ENCODE results near the gene SETDB2. TPM values are rescaled to one million over a fixed set of nuclear protein-coding genes. Genes with fewer than 3 reads are reported as not detected.
A peak's percentile ranks its signal among the peaks of the same experiment; 100 is the strongest.

The SETDB2 gene
- total RNA-seq, 1 donor, result 20.6 TPM

DNA sequence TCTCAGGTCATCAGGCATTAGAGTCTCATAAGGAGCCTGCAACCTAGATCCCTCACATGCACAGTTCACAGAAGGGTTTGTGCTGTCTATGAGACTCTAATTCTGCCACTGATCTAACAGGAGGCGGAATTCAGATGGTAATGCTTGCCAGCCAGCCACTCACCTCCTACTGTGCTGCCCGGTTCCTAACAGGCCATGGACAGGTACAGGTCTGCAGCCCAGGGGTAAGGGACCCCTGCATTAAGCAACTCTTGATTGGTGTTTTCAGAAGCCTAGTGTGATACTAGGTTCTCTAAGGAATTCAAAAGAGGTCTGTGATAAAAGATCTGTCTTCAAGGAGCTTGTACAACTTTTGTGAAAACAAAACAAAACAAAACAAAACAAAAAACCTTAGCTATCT is 31.3 kb upstream of the SETDB2 start:
- Histone ChIP-seq H3K27me3 (ENCODE audit: insufficient read depth, low read length) (no peaks in the 10 kb centered on the region), H3K4me3 (ENCODE audit: low read length) (no peak overlapping the region), H3K9me3 (ENCODE audit: low read depth, low read length) (no peaks in the 10 kb centered on the region)

DNA sequence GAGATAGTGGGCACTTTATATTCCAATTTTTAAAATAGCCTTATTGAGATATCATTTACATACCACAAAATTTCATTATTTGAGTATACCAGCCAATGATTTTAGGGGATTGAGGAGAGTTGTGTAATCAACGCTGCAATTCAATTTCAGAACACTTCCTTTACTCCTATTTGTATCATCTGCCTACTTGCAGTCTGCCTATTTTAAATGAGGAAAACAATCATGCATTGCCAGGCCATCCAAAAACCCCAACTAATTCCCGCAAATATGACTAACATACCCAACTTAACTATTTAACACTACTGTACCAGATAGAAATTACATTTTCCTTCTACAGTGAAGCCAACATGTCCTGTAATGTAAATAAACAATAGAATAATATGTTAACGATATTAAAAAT is 26.9 kb upstream of the SETDB2 start:
- Histone ChIP-seq H3K4me3 (ENCODE audit: low read length) (no peak overlapping the region), H3K4me1 (ENCODE audit: insufficient read depth, low read length) (peaks cover 11% of the 10 kb centered on the region), H3K27me3 (ENCODE audit: insufficient read depth, low read length) (no peaks in the 10 kb centered on the region), H3K9me3 (ENCODE audit: low read depth, low read length) (no peaks in the 10 kb centered on the region)

More for the DNA sequence above, 31.3 kb upstream of the SETDB2 start:
- peaks cover 4% of the 10 kb centered on the region for H3K4me1 ChIP-seq (ENCODE audit: insufficient read depth, low read length)

DNA sequence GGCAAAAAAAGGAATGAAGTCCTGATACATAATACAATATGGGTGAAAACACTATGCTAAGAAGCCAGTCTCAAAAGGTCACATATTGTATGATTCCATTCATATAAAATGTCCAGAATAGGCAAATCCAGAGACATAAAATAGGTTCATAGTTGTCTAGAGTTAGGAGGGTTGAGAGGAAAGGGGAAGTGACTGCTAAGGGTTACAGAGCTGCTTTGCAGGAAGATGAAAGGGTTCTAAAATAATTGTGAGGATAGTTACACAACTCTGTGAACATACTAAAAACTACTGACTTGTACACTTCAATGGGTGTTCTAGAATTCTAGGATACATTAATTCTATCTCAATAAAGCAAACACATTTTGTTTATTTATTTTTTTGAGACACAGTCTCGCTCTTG is 25.9 kb upstream of the SETDB2 start:
- Histone ChIP-seq H3K27me3 (ENCODE audit: insufficient read depth, low read length) (no peaks in the 10 kb centered on the region), H3K4me3 (ENCODE audit: low read length) (no peak overlapping the region), H3K9me3 (ENCODE audit: low read depth, low read length) (no peaks in the 10 kb centered on the region), H3K4me1 (ENCODE audit: insufficient read depth, low read length) (peaks cover 11% of the 10 kb centered on the region)

DNA sequence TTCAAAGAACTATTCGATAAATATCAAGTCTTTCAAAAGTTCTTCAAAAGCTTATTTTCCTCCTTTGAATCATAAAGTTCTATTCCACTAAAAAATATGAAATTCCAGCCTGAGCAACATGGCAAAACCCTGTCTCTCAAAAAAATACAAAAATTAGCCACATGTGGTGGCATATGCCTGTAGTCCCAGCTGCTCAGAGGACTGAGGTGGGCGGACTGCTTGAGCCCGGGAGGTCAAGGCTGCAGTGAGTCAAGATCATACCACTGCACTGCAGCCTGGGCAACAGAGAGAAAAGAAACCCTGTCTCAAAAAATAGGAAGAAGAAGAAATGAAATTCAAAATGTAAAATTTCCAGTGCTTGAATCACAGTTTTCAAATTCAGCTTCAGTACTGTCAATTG is 24.8 kb upstream of the SETDB2 start:
- peaks cover 11% of the 10 kb centered on the region for H3K4me1 ChIP-seq (ENCODE audit: insufficient read depth, low read length)
- H3K9me3 ChIP-seq (ENCODE audit: low read depth, low read length), result no peaks in the 10 kb centered on the region
- no peaks in the 10 kb centered on the region for H3K27me3 ChIP-seq (ENCODE audit: insufficient read depth, low read length)
- H3K4me3 ChIP-seq (ENCODE audit: low read length), result no peak overlapping the region

DNA sequence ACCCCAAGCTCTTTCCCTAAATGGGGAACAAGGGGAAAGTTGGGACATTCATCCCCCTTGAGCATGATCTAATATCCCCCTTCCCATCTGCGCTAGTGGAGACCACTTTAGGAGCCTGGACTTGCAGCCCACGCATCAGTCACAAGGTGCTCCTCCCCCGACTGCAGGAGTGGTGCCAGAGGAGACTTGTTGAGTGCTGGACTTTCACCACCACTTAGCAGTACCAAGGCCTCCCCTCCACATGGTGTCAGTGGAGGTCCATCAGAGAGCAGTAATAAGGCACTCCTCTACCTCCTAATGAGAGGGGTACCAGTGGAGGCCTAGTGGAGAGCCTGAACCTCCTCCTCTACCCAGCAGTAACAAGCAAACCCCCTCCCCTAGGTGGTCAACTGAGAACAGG is 22.7 kb upstream of the SETDB2 start:
- H3K4me1 ChIP-seq (ENCODE audit: insufficient read depth, low read length), result peaks cover 11% of the 10 kb centered on the region

DNA sequence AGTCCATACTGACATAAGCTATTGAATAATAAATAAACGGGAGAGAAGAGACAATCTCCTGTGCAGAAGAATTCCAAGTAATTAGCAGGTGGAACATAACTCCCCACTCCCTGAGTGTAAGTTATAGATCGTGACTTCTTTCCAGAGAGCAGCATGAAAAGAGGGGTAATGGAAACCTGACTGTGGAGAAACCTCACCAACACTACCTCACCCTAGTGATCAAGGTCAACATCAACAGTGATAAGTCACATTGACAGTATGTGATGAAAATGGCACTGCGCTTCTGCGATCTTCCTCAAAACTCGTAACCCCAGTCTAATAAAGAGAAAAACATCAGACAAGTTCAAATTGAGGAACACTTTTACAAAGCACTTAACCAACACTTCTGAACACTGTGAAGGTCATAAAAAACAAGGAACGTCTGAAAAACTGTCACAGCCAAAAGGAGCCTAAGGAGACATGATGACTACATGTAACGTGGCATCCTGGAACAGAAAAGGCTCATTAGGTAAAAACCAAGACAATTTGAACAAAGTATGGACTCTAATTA is 20.0 kb upstream of the SETDB2 start:
- no peak overlapping the region for H3K4me3 ChIP-seq (ENCODE audit: low read length)
- H3K4me1 ChIP-seq (ENCODE audit: insufficient read depth, low read length), result peaks cover 7% of the 10 kb centered on the region
- H3K9me3 ChIP-seq (ENCODE audit: low read depth, low read length), result no peaks in the 10 kb centered on the region
- no peaks in the 10 kb centered on the region for H3K27me3 ChIP-seq (ENCODE audit: insufficient read depth, low read length)

More for the DNA sequence above, 22.7 kb upstream of the SETDB2 start:
- no peaks in the 10 kb centered on the region for H3K27me3 ChIP-seq (ENCODE audit: insufficient read depth, low read length)
- no peaks in the 10 kb centered on the region for H3K9me3 ChIP-seq (ENCODE audit: low read depth, low read length)
- H3K4me3 ChIP-seq (ENCODE audit: low read length), result no peak overlapping the region

DNA sequence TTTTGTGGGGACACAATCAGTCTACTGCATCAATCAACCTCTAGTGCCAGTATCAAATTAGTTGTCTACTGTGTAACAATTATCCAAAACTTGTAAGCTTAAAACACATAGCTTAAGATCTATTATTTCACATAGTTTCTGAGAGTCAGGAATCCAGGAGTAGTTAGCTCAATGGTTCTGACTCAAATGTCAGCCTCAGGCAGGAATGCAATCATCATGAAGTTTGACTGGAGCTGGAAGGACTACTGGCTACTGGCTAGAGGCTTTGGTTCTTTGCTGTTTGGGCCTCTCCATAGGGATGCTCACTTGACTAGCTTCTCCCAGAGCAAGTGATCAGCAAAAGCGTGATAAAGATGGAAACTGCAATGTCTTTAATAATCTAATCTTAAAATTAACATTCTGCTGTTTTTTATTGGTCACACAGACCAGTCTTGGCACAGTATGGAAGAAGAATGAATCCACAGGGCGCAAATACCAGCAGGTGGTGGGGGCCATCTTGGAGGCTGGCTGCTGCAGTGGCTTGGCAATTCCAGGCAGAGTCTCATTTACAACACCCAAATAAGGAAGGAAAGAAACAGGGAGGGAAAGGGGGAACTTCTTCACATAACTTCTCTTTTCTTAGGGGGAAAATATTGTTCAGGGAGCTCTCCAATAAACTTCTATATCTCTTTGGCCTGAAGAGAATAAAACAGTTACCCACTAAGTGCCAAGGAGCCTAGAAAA is 15.9 kb upstream of the SETDB2 start:
- Histone ChIP-seq H3K4me3 (ENCODE audit: low read length) (no peak overlapping the region), H3K27me3 (ENCODE audit: insufficient read depth, low read length) (no peaks in the 10 kb centered on the region), H3K9me3 (ENCODE audit: low read depth, low read length) (no peaks in the 10 kb centered on the region), H3K4me1 (ENCODE audit: insufficient read depth, low read length) (peaks cover 7% of the 10 kb centered on the region)

DNA sequence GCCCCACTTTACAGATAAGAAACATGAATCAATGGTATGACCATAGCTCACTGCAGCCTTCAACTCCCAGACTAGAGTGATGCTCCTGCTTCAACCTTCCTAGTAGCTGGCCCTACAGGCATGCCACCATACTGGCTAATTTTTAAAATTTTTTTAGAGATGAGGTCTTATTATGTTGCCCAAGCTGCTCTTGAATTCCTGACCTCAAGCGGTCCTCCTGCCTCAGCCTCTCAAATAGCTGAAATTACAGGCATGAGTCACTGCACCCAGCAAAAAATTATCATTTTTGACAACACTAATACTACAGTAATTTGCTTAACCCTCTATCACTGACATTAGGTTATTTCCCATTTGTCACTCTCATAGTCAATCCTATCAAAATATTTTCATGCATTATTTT is 15.0 kb upstream of the SETDB2 start:
- Histone ChIP-seq H3K27me3 (ENCODE audit: insufficient read depth, low read length) (no peaks in the 10 kb centered on the region), H3K9me3 (ENCODE audit: low read depth, low read length) (no peaks in the 10 kb centered on the region), H3K4me1 (ENCODE audit: insufficient read depth, low read length) (peaks cover 7% of the 10 kb centered on the region), H3K4me3 (ENCODE audit: low read length) (no peak overlapping the region)

DNA sequence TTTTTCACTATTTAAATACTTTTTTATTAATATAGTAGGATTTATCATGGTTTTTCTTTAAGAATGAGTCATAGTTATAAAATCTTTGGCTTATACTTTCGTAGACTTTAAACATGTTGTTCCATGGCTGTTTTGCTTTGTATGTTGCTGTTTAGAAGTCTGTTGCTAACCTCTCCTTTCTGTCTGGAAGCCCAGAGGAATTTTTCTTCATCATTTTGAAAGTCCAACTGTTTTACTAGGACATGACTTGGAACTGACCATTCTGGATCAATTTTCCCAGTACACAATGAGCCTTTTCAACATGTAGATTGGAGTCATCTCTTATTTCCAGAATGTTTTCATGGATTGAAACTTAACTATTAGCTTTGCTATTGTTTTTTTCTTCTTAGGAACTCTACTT is 8.1 kb upstream of the SETDB2 start:
- H3K27me3 ChIP-seq (ENCODE audit: insufficient read depth, low read length), result no peaks in the 10 kb centered on the region
- H3K9me3 ChIP-seq (ENCODE audit: low read depth, low read length), result no peaks in the 10 kb centered on the region
- H3K4me1 ChIP-seq (ENCODE audit: insufficient read depth, low read length), result no peaks in the 10 kb centered on the region
- no peak overlapping the region for H3K4me3 ChIP-seq (ENCODE audit: low read length)

DNA sequence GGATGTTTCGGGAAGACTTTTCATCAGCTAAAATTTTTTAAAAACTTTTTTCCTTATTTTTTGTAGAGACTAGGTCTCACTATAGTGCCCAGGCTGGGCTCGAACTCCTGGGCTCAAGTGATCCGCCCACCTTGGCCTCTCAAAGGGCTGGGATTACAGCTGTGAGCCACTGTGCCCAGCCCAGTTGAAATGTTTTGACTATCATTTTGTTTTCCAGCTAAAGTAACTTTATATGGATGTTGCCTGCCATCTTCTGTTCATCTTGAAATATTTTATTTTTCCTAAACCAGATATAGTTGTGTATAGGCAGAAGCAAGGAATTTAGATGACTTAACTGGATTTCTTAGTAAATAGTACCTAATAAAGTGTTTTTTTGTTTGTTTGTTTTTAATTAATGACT is 7.2 kb upstream of the SETDB2 start:
- H3K4me1 ChIP-seq (ENCODE audit: insufficient read depth, low read length), result no peaks in the 10 kb centered on the region
- H3K9me3 ChIP-seq (ENCODE audit: low read depth, low read length), result no peaks in the 10 kb centered on the region
- H3K27me3 ChIP-seq (ENCODE audit: insufficient read depth, low read length), result no peaks in the 10 kb centered on the region
- no peak overlapping the region for H3K4me3 ChIP-seq (ENCODE audit: low read length)

DNA sequence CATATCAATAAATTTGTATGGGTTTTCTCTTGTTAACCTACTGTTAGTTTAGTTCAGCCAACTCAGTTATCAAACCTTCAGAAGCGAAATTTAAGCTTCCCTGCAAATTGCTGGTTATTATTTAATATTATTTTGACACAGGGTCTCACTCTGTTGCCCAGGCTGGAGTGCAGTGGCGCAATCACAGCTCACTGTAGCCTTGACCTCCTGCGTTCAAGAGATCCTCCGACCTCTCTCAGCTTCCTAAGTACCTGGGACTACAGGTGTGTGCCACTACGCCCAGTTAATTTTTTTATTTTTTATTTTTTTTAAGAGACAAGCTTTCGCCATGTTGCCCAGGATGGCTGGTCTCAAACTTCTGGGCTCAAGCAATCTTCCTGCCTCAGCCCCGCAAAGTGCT is 6.4 kb upstream of the SETDB2 start:
- H3K9me3 ChIP-seq (ENCODE audit: low read depth, low read length), result no peaks in the 10 kb centered on the region

DNA sequence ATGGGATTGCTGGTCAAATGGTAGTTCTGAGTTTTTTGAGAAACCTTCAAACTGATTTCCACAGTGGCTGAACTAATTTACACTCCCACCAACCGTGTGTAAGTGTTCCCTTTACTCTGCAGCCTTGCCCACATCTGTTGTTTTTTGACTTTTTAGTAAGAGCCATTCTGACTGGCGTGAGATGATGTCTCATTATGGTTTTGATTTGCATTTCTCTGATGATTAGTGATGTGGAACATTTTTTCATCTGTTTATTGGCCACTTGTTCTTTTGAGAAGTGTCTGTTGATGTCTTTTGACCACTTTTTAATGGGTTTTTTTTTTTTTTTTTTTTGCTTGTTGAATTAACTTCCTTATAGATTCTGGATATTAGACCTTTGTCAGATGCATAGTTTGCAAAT is 4.5 kb upstream of the SETDB2 start:
- Histone ChIP-seq H3K27me3 (ENCODE audit: insufficient read depth, low read length) (no peaks in the 10 kb centered on the region), H3K9me3 (ENCODE audit: low read depth, low read length) (no peaks in the 10 kb centered on the region), H3K4me1 (ENCODE audit: insufficient read depth, low read length) (peaks cover 9% of the 10 kb centered on the region), H3K4me3 (ENCODE audit: low read length) (no peak overlapping the region)

More for the DNA sequence above, 6.4 kb upstream of the SETDB2 start:
- Histone ChIP-seq H3K27me3 (ENCODE audit: insufficient read depth, low read length) (no peaks in the 10 kb centered on the region), H3K4me3 (ENCODE audit: low read length) (no peak overlapping the region), H3K4me1 (ENCODE audit: insufficient read depth, low read length) (no peaks in the 10 kb centered on the region)

DNA sequence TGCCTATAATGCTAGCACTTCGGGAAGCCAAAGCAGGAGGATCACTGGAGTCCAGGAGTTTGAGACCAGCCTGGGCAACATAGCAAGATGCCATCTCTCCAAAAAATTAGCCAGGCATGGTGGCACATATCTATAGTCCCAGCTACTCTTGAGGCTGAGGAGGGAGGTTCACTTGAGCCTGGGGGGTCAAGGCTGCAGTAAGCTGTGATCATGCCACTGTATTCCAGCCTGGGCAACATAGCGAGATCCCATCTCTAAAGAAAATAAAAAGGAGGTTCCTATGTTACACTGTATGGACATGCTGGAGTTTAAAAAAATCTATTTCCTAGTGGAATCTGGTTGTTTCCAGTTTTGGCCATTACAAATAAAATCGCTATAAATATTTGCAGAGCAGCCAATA is 2.8 kb upstream of the SETDB2 start:
- no peaks in the 10 kb centered on the region for H3K9me3 ChIP-seq (ENCODE audit: low read depth, low read length)

DNA sequence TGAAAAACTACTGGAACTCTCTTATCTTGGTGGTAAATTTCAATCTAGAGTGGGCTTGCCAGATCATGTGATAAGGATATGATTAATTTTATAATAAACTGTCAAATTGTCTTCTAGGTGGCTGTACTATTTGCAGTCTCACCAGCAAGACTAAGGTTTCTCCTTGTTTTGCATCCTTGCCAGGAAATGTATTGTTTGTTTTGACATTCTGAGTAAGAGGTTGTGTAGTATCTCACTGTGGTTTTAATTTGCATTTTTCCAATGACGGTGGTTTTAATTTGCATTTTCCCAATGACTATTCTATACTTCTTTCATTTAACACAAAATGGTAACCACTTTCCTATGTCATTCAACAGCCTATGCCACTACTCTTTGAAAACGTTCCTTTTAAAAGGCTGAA is 2.2 kb upstream of the SETDB2 start:
- no peaks in the 10 kb centered on the region for H3K27me3 ChIP-seq (ENCODE audit: insufficient read depth, low read length)
- H3K4me1 ChIP-seq (ENCODE audit: insufficient read depth, low read length), result peaks cover 17% of the 10 kb centered on the region
- H3K9me3 ChIP-seq (ENCODE audit: low read depth, low read length), result no peaks in the 10 kb centered on the region
- H3K4me3 ChIP-seq (ENCODE audit: low read length), result no peak overlapping the region

More for the DNA sequence above, 2.8 kb upstream of the SETDB2 start:
- Histone ChIP-seq H3K4me1 (ENCODE audit: insufficient read depth, low read length) (peaks cover 17% of the 10 kb centered on the region), H3K27me3 (ENCODE audit: insufficient read depth, low read length) (no peaks in the 10 kb centered on the region), H3K4me3 (ENCODE audit: low read length) (no peak overlapping the region)

DNA sequence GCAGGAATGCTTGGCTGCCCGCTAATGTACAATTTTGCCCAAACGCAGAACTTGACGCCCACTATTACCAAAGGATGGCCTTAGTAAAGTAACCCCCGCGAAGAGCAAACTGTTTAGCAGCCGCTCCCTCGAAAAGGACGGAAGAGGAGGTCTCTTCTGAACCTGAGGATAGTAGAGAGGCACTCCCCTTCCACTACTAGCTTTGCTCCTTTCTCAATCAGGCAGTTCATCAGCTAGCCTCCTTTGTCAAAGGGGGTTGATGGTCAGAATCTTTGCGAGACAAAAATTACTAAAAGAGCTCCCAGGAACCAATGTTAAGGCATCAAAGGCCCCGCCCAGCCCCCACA is 744 bp upstream of the SETDB2 start:
- Histone ChIP-seq H3K4me3 (ENCODE audit: low read length) (peak overlapping the region; percentile 56), H3K9me3 (ENCODE audit: low read depth, low read length) (no peaks in the 10 kb centered on the region), H3K4me1 (ENCODE audit: insufficient read depth, low read length) (peaks cover 17% of the 10 kb centered on the region), H3K27me3 (ENCODE audit: insufficient read depth, low read length) (no peaks in the 10 kb centered on the region)

Measured in mononuclear cell (primary cell).